ENCODE data around the gene BROX.

Gene BROX

DNA sequence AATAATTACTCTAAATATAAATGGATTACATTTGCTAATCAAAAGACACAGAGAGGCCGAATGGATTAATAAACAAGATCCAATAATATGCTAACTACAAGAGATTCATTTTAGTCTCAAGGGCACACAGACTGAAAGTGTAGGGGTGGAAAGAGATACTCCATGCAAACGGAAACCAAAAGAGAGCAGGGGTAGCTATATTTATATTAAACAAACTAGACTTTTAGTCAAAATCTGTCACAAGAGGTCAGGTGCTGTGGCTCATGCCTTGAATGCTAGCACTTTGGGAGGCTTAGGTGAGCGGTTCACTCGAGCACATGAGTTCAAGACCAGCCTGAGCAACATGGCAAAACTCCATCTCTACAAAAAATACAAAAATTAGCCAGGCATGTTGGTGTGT, 68.9 kb downstream of the BROX start:
- DNase-seq: no peak

DNA sequence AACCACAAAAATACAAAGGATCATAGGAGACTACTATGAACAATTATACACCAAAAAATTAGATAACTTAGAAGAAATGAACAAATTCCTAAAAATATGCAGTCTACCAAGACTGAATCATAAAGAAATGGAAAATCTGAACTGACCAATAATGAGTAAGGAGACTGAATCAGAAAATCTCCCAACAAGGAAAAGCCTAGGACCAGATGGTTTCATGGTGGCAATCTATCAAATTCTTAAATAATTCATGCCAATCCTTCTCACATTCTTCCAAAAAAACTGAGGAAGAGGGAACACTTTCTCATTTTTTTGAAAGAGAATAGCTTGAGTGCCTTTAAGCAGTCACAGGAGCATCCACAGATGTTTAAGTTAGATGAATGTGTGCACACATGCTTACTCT, 70.7 kb downstream of the BROX start:
- DNase-seq: no peak

DNA sequence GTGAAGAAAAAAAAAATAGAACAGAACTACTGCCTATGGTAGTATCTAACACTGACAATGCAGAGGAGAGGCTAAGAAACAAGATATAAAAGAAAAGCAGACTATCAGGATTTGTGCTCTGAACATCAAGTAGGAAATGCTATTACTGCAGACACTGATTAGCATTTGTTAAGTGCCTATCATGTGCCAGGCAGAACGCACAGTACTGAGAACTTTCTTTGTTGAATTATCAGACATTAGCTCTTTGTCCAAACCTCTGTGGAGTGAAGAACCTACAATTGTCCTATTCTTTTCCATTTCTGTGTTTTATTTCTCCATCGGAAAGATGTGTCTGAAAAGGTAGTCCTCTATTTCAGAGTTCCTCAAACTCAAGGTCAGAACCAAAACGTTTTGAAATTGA, 72.0 kb downstream of the BROX start:
- no peak for DNase-seq

All from activated CD4-positive, alpha-beta T cell treated with anti-CD3 and anti-CD28 coated beads for 1 hour (primary cell).